Measurements from ENCODE around the gene BEND7.
A peak's percentile ranks its signal among the peaks of the same experiment; 100 is the strongest.

Gene BEND7

GRCh38 chr10:13526948-13527863 lies 1.6 kb downstream of the BEND7 start:
- H3K4me3 ChIP-seq (ENCODE audit: low read depth, low read length), result peak overlapping the region; percentile 57
- ChIA-PET POLR2A (no interaction called here), CTCF (interaction anchor here (1.0 to 3.0 kb wide), 8 partner anchors 9 to 155 kb away, joined by 3 to 19 read pairs (median 3); partner anchors contain the start of gene PRPF18)
- no peak for TF ChIP-seq CTCF (IDR thresholded peaks at IDR 0.05; ENCODE audit: insufficient read depth, low read length, missing control alignments)
- DNase-seq (ENCODE audit: low read depth, low spot score), result peak; percentile 49

GRCh38 chr10:13525663-13526062 lies 3.2 kb downstream of the BEND7 start:
- ChIA-PET CTCF (interaction anchor here (0.8 to 3.0 kb wide), 2 partner anchors 11 to 86 kb away, joined by 3 to 19 read pairs; no protein-coding TSS in a partner anchor), POLR2A (no interaction called here)
- no peak for TF ChIP-seq CTCF (IDR thresholded peaks at IDR 0.05; ENCODE audit: insufficient read depth, low read length, missing control alignments)
- no peak overlapping the region for H3K4me3 ChIP-seq (ENCODE audit: low read depth, low read length)
- no peak for DNase-seq (ENCODE audit: low read depth, low spot score)

- DNase-seq (ENCODE audit: low read depth, low spot score), result no peak
- CTCF ChIA-PET, result interaction anchor here (1.4 kb wide), 1 partner anchor 149 kb away, joined by 5 read pairs; no protein-coding TSS in a partner anchor
- no peak for TF ChIP-seq CTCF (IDR thresholded peaks at IDR 0.05; ENCODE audit: insufficient read depth, low read length, missing control alignments)
- POLR2A ChIA-PET, result no interaction called here
- H3K4me3 ChIP-seq (ENCODE audit: low read depth, low read length), result no peak overlapping the region
Observed at GRCh38 chr10:13521026-13521425, 7.8 kb downstream of the BEND7 start.

- no peak for TF ChIP-seq CTCF (IDR thresholded peaks at IDR 0.05; ENCODE audit: insufficient read depth, low read length, missing control alignments)
- DNase-seq (ENCODE audit: low read depth, low spot score), result no peak
- ChIA-PET CTCF (interaction anchor here (0.6 to 2.6 kb wide), 6 partner anchors 9 to 148 kb away, joined by 3 to 12 read pairs (median 4); partner anchors contain the start of gene BEND7), POLR2A (no interaction called here)
- H3K4me3 ChIP-seq (ENCODE audit: low read depth, low read length), result no peak overlapping the region
Observed at GRCh38 chr10:13520194-13520593, 8.6 kb downstream of the BEND7 start.

GRCh38 chr10:13518076-13518692 lies 10.6 kb downstream of the BEND7 start:
- ChIA-PET CTCF (interaction anchor here (0.9 to 2.6 kb wide), 11 partner anchors 8 to 218 kb away, joined by 3 to 15 read pairs (median 3); partner anchors contain the start of gene PHYH), POLR2A (no interaction called here)
- H3K4me3 ChIP-seq (ENCODE audit: low read depth, low read length), result no peak overlapping the region
- DNase-seq (ENCODE audit: low read depth, low spot score), result no peak
- peak; percentile 54 for TF ChIP-seq CTCF (IDR thresholded peaks at IDR 0.05; ENCODE audit: insufficient read depth, low read length, missing control alignments)

GRCh38 chr10:13517675-13518074 lies 11.1 kb downstream of the BEND7 start:
- no peak for DNase-seq (ENCODE audit: low read depth, low spot score)
- CTCF ChIA-PET, result interaction anchor here (1.0 to 2.6 kb wide), 9 partner anchors 9 to 218 kb away, joined by 3 to 15 read pairs (median 4); partner anchors contain the start of gene PHYH
- no peak for TF ChIP-seq CTCF (IDR thresholded peaks at IDR 0.05; ENCODE audit: insufficient read depth, low read length, missing control alignments)
- POLR2A ChIA-PET, result no interaction called here
- H3K4me3 ChIP-seq (ENCODE audit: low read depth, low read length), result no peak overlapping the region

Data from AG04449 (cell line).